Stimulated activated naive CD8-positive, alpha-beta T cell treated with anti-CD3 and anti-CD28 coated beads, Interleukin-15, amount 100 ng/mL, for 72 hours (primary cell): ENCODE results near the gene GALP.
"Not testable (repeated sequence)": the region's sequence is repeated elsewhere in the genome, so short reads cannot be mapped to it uniquely, and the experiment has no call there.

Source experiments
- ATAC-seq: fragments of 150-1000 bp; cut with Tn5 transposase; 2 replicates; pipeline ENCODE4 v1.10.0; 2021; ENCODE audit warnings: mild to moderate bottlenecking, moderate library complexity
- DNase-seq, 2 donors: peaks; one replicate each; pipeline ENCODE4 v3.0.0; 2021 to 2022
- H3K27ac Mint-ChIP-seq, 2 donors: one replicate each; pipeline ENCODE4 v1.8.0; 2022; ENCODE audit warnings: mild to moderate bottlenecking in 2 of 2, mixed read lengths in 2 of 2, moderate library complexity in 2 of 2
- H3K27me3 Mint-ChIP-seq: one replicate; pipeline ENCODE4 v1.8.0; 2022; ENCODE audit warnings: mixed read lengths
- H3K4me1 Mint-ChIP-seq: one replicate; pipeline ENCODE4 v1.8.0; 2022; ENCODE audit warnings: mild to moderate bottlenecking, mixed read lengths
- H3K4me3 Mint-ChIP-seq, 2 donors: one replicate each; pipeline ENCODE4 v1.8.0; 2022; ENCODE audit warnings: mild to moderate bottlenecking in 2 of 2, mixed read lengths in 2 of 2, moderate library complexity in 1 of 2
- H3K9me3 Mint-ChIP-seq, 2 donors: one replicate each; pipeline ENCODE4 v1.8.0; 2022; ENCODE audit warnings: mixed read lengths in 2 of 2

Gene GALP

DNA sequence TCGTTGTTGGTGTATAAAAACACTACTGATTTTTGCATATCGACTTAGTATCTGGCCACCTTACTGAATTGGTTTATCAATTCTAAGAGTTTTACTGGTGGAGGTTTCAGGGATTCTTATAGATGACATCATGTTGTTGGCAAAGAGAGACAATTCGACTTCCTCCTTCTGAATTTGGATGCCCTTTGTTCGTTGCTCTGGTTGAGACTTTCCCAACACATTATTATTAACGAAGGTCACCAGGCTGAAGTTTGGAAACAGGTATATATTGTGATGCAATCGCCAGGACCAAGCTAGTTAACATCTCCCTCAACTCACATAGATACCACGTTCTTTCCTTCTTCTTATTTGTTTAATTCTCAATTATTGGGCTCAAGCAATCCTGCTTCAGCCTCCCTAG lies 23.9 kb downstream of the GALP start:
- no peak for ATAC-seq
- Mint-ChIP-seq H3K27ac (no peak overlapping the region), H3K4me1 (no peaks in the 10 kb centered on the region), H3K4me3 (no peak overlapping the region), H3K27me3 (peaks cover 7% of the 10 kb centered on the region), H3K9me3 (no peaks in the 10 kb centered on the region)
- no peak for DNase-seq

DNA sequence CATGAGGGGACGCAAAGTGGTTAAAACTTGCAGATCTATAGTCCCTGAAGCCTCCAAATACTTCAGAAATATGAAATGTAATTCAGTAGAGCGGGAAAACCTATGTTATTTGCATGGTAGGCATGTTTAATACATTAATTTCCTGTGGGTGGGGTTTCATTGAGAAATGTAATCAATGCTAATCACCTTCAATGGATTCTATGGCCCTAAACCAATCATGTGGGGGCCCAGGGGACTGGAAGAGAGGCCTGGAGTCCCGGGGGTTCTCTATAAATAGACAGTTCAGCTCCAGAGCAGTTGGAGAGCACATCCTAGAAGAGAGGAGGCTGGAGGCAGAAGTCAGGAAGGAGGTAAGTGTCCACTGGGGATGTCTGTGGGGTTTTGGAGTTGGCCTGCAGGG lies 26.2 kb downstream of the GALP start, which contains the start of gene ZSCAN5C:
Gene ZSCAN5C (plus strand): TSS at position 301 of the 400 bp plus-strand sequence. CDS start 3,641 bp downstream, outside the sequence.
- H3K4me3 Mint-ChIP-seq: no peak within 1 kb of the TSS
- no peaks in the 10 kb centered on the region for H3K4me1 Mint-ChIP-seq
- H3K27me3 Mint-ChIP-seq: peaks cover 20% of the 10 kb centered on the region
- H3K9me3 Mint-ChIP-seq: no peaks in the 10 kb centered on the region
- DNase-seq (no peak), ATAC-seq (no peak)
- H3K27ac Mint-ChIP-seq: peak within 1 kb of the TSS in 1 of 2 donors; percentile 23

DNA sequence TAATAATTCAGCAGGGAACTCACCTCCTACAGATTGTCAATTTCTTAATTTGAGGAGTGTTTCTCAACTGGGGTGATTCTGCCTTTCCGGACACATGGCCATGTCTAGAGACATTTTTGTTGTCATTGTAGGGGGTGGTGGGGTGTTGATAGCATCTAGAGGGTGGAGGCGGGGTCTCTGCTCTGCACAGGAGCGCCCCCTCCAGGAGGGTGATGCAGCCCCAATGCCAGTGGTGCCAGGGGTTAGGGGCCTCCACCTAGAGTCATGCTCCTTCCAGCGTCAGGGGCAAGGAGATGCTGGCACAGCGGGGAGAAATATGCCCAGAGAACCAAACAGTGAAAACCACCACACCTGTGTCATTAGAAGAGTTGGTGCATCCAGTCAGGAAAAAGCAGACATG lies 31.8 kb downstream of the GALP start:
- not testable (repeated sequence) for H3K27ac Mint-ChIP-seq, H3K4me1 Mint-ChIP-seq, ATAC-seq, H3K9me3 Mint-ChIP-seq, DNase-seq, H3K4me3 Mint-ChIP-seq
- H3K27me3 Mint-ChIP-seq: peaks cover 25% of the 10 kb centered on the region

DNA sequence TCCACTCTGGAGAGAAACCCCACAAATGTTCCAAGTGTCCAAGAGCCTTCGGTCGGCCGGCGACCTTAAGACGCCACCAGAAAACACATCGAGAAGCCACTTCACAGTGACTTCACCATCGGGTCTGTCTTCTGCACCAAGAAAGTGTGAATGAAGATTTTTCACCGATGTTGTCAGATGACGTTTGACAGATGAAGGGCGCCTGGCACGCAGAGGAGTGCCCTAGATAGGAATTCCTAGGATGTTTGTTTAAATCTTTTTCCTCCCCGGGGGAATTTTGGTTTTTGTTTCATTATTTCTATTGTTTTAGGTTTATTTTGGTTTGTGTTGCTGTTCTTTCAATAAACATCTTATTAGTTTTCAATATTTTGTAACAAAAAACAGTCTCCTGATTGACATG lies 33.3 kb downstream of the GALP start:
- no peaks in the 10 kb centered on the region for H3K9me3 Mint-ChIP-seq
- H3K4me1 Mint-ChIP-seq: no peaks in the 10 kb centered on the region
- DNase-seq (no peak), ATAC-seq (no peak)
- no peak overlapping the region for H3K27ac Mint-ChIP-seq
- H3K27me3 Mint-ChIP-seq: peaks cover 34% of the 10 kb centered on the region
- no peak overlapping the region for H3K4me3 Mint-ChIP-seq

DNA sequence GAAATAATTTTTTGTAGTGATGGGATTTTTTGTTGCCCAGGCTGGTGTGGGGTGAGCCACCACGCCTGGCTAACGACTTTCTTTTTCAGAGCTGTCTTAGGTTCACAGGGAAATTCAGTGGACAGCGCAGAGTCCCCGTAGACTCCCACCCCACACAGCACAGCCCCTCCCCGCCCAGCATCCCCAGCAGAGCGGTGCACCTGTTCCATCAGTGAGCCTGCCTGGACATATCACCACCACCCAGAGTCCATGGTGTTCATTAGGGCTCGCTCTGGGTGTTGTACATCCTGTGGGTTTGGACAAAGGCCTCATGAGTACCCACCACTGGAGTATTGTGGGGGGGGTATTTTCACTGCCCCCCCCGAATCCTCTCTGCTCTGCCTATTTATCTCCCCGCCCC lies 34.2 kb downstream of the GALP start:
- not testable (repeated sequence) for H3K4me1 Mint-ChIP-seq, ATAC-seq, H3K4me3 Mint-ChIP-seq, H3K9me3 Mint-ChIP-seq, H3K27ac Mint-ChIP-seq, DNase-seq
- peaks cover 43% of the 10 kb centered on the region for H3K27me3 Mint-ChIP-seq

DNA sequence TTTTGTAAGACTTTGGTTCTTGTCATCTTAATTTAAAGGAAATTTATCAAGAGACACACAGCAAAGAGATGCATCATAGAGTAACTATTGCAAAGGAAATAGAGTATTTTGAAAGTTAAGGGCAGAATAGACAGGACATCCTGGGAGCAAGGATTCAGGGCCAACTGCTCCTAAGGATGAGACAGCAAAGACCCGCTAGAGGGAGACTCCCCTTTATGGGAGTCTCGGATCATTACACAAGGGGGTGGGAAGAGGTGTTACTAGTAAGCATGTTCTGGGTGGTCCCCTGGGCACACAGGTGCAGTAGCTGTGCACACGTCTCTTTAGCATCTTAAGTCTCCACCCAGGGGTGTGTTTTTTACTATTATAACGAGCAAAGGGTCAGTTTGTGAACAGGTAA lies 35.9 kb downstream of the GALP start:
- no peaks in the 10 kb centered on the region for H3K4me1 Mint-ChIP-seq
- ATAC-seq (no peak), DNase-seq (no peak)
- peaks cover 50% of the 10 kb centered on the region for H3K27me3 Mint-ChIP-seq
- H3K9me3 Mint-ChIP-seq: no peaks in the 10 kb centered on the region
- H3K27ac Mint-ChIP-seq: no peak overlapping the region
- no peak overlapping the region for H3K4me3 Mint-ChIP-seq

DNA sequence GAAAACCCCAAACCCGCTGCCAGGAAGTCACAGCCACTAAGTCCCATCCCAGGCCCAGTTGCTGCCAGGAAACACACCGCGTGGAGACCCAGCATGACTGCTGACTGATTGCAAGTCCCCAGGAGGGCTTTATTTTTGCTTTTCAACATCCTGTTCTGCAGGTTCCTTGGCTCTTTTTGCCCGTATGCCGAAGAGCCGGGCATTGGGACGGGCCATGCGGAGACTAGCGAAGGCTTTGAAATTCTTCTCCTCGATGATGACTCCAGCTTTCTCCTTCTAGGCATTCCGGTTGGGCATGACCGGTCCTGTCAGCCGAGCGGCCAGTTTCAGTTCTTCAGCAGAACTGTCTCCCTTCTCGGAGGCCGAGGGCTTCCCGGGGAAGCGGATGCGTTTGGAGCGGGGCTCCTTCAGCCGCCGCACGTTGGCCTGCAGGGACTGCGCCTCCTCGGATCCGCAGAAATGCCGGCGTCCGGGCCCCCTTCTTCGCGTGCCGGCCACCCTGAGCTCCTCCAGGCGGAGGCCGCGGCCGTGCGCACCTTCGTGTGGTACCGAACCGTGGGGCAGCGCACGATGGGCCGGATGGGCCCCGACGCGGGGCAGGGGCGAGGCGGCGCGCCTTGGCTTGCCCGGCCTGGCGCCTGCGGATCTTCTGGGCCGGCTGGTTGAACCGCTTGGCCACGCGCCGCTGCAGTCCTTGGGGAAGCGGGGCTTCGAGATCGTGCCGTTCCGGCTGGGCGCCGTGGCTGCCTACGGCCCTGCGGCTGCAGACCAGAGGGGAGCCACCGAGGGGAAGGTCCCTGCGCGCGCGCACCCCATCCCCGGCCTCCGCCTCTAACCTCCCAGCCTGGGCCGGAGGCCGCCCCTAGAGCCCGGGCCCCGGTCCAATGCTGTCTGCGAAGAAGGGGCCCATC lies 41.5 kb downstream of the GALP start:
- peak; percentile 1 to 15 for DNase-seq

DNA sequence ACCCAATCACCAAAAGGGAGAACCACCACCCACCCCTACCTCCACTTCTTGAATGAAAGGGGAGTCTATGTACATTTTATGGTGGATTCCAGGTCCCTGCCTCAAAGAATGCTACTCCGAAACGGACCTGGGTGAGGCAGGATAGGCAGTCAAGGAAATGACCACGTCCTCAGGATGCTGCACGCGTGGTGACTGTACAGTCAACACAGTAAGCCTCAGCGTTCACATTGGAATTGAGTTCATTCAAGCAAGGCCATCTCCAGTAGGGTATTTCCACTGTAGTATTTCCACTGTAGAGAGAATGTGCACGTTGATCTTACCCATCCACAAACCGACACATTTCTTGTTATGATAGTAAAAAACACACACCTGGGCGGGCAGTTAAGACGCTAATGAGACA lies 43.2 kb downstream of the GALP start:
- Mint-ChIP-seq H3K4me3 (no peak overlapping the region), H3K9me3 (no peaks in the 10 kb centered on the region), H3K27me3 (peaks cover 44% of the 10 kb centered on the region), H3K4me1 (peaks cover 5% of the 10 kb centered on the region), H3K27ac (no peak overlapping the region)
- ATAC-seq (no peak), DNase-seq (no peak)

More for the DNA sequence above, 41.5 kb downstream of the GALP start:
- H3K4me3 Mint-ChIP-seq: peak overlapping the region; percentile 65 to 74
- H3K27ac Mint-ChIP-seq: no peak overlapping the region
- H3K27me3 Mint-ChIP-seq: peaks cover 52% of the 10 kb centered on the region
- ATAC-seq: peak; percentile 53
- H3K4me1 Mint-ChIP-seq: peaks cover 5% of the 10 kb centered on the region
- H3K9me3 Mint-ChIP-seq: no peaks in the 10 kb centered on the region

DNA sequence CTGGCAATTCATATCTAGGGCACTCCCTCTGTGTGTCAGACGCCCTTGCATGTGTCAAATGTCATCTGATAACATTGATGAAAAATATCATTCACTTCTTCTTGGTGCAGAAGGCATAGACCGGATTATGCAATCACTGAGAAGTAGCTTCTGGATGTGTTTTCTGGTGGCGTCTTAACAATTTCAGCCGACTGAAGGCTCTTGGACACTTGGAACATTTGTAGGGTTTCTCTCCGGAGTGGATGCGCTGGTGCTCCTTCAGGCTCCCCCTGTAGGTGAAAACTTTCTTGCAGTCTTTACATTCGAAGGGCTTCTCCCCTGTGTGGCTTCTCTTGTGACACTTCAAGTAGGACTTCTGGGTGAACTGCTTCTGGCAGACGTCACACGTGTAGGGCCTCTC lies 45.6 kb downstream of the GALP start:
- H3K4me3 Mint-ChIP-seq, ATAC-seq, H3K9me3 Mint-ChIP-seq, DNase-seq, H3K4me1 Mint-ChIP-seq, H3K27ac Mint-ChIP-seq: not testable (repeated sequence)
- H3K27me3 Mint-ChIP-seq: peaks cover 20% of the 10 kb centered on the region

DNA sequence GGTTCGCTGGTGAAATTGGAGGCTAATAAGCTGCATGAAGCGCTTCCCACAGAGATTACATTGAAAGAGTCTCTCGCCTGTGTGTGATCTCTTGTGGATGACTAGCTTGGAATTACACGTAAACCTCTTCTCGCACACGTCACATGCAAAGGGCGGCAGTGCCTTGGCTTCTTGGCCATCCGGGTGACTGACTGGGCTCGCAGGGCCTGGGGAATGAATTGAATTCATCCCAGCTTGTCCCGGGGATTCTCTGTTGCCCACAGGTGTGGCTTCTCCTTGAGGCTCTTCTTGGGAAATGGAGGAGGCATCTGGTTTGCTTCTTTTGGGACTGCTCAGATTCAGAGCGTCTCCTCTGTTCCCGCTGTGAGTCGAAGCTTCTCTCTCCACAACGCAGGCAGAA lies 46.0 kb downstream of the GALP start:
- H3K27ac Mint-ChIP-seq: no peak overlapping the region
- ATAC-seq: no peak
- peaks cover 5% of the 10 kb centered on the region for H3K4me1 Mint-ChIP-seq
- H3K9me3 Mint-ChIP-seq: no peaks in the 10 kb centered on the region
- H3K27me3 Mint-ChIP-seq: peaks cover 15% of the 10 kb centered on the region
- H3K4me3 Mint-ChIP-seq: no peak overlapping the region
- DNase-seq: no peak

DNA sequence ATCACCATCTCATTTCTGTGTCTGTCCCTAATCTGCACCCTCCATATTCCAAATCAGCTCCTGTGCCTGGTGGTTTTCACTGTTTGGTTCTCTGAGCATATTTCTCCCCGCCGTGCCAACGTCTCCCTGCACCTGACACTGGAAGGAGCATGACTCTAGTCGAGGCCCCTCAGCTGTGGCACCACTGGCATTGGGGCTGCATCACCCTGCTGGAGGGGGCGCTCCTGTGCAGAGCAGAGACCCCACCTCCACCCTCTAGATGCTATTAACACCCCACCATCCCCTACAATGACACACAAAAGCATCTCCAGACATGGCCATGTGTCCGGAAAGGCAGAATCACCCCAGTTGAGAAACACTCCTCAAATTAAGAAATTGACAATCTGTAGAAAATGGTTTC lies 47.1 kb downstream of the GALP start:
- no peaks in the 10 kb centered on the region for H3K9me3 Mint-ChIP-seq
- peaks cover 3% of the 10 kb centered on the region for H3K4me1 Mint-ChIP-seq
- peaks cover 5% of the 10 kb centered on the region for H3K27me3 Mint-ChIP-seq
- no peak for DNase-seq
- no peak for ATAC-seq
- H3K4me3 Mint-ChIP-seq: no peak overlapping the region
- H3K27ac Mint-ChIP-seq: no peak overlapping the region

DNA sequence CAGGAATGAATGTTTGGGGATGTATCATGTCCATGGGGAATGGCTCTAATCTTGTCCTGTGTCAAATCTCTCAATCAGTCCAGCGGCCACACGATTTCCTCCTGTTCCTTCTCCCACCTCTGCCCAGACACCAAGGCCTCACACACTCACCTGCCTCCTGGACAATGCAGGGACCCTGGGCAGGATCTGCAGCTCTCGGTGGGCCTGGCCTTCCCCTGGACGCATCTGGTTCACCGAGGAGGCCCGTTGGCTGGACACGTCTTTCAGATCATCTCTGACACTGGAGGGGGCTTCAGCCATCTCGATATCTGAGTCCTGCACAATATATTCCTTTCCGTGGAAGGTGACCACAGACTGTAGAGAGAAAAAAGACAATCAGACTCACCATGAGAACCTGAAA lies 47.7 kb downstream of the GALP start:
- Mint-ChIP-seq H3K27me3 (no peaks in the 10 kb centered on the region), H3K4me3 (no peak overlapping the region), H3K27ac (peak overlapping the region in 1 of 2 donors; percentile 66), H3K9me3 (no peaks in the 10 kb centered on the region), H3K4me1 (no peaks in the 10 kb centered on the region)
- ATAC-seq (no peak), DNase-seq (no peak)
